Cardiac muscle cell (in vitro differentiated cells and primary cell): ENCODE data around the gene CLTB. TPM values are rescaled to one million over a fixed set of nuclear protein-coding genes. Genes with fewer than 3 reads are reported as not detected.

Experiments
- DNase-seq, 2 donors: peaks; one replicate each; pipeline versions ENCODE4 v3.0.0 to v3.0.0-alpha.2; 2010 to 2017; ENCODE audit warnings: low read depth in 1 of 2, low spot score in 1 of 2
- H3K27ac ChIP-seq: fragments of 200-600 bp; sonication (generic); 2 replicates; pipeline ENCODE4 v1.5.1; 2016
- H3K27me3 ChIP-seq: fragments of 200-600 bp; sonication (generic); 2 replicates; pipeline ENCODE4 v1.6.0; 2016; ENCODE audit warnings: control low read depth
- H3K36me3 ChIP-seq: fragments of 200-600 bp; sonication (generic); 2 replicates; pipeline ENCODE4 v1.5.1; 2016; ENCODE audit warnings: control low read depth
- H3K4me1 ChIP-seq: fragments of 200-600 bp; sonication (generic); 2 replicates; pipeline ENCODE4 v1.8.1; 2017; ENCODE audit warnings: low read depth, mild to moderate bottlenecking, mixed run types
- H3K4me3 ChIP-seq: fragments of 200-600 bp; sonication (generic); 2 replicates; pipeline ENCODE4 v1.5.1; 2016; ENCODE audit warnings: mild to moderate bottlenecking
- H3K9me3 ChIP-seq: fragments of 200-600 bp; sonication (generic); 2 replicates; pipeline ENCODE4 v1.5.1; 2017; ENCODE audit warnings: low read depth, mild to moderate bottlenecking, control low read depth
- CTCF ChIP-seq: IDR thresholded peaks from 2 replicates; pipeline ENCODE4 v1.5.1; 2012; ENCODE audit warnings: low read depth, mild to moderate bottlenecking, low read length
- polyA plus RNA-seq: library from polyadenylated mRNA; unstranded; fragments of >200 nt; fragmentation: Nextera tagmentation; extraction: Ambion mirVana; gene quantifications from 2 replicates; pipeline ENCODE4 v1.2.1, GENCODE V29; 2016
- total RNA-seq: library from RNA; depleted of rRNA; stranded (reverse); fragments of >200 nt; gene quantifications from 2 replicates; pipeline ENCODE4 v1.2.3, GENCODE V29; 2016

The CLTB gene
- total and polyA plus RNA-seq, 2 experiments from 2014 or later = 187 to 222 TPM

- Histone ChIP-seq H3K4me1 (peaks cover 7% of the 10 kb centered on the region), H3K9me3 (no peaks in the 10 kb centered on the region), H3K27me3 (no peaks in the 10 kb centered on the region), H3K27ac (no peak overlapping the region), H3K36me3 (peaks cover 20% of the 10 kb centered on the region), H3K4me3 (no peak overlapping the region)
- no peak for DNase-seq
- no peak for TF ChIP-seq CTCF
Measured at GRCh38 chr5:176384991-176385390, 31.3 kb downstream of the CLTB start.

GRCh38 chr5:176384366-176384930 is 31.9 kb downstream of the CLTB start:
- Histone ChIP-seq H3K4me1 (peaks cover 7% of the 10 kb centered on the region), H3K36me3 (peaks cover 20% of the 10 kb centered on the region)

GRCh38 chr5:176383961-176384360 is 32.4 kb downstream of the CLTB start:
- no peaks in the 10 kb centered on the region for H3K9me3 ChIP-seq
- DNase-seq = no peak
- peaks cover 20% of the 10 kb centered on the region for H3K36me3 ChIP-seq
- no peak overlapping the region for H3K27ac ChIP-seq
- no peak for TF ChIP-seq CTCF
- no peaks in the 10 kb centered on the region for H3K27me3 ChIP-seq
- peaks cover 7% of the 10 kb centered on the region for H3K4me1 ChIP-seq
- H3K4me3 ChIP-seq = no peak overlapping the region

More at GRCh38 chr5:176384366-176384930, 31.9 kb downstream of the CLTB start:
- Histone ChIP-seq H3K4me3 (no peak overlapping the region), H3K27me3 (no peaks in the 10 kb centered on the region), H3K9me3 (no peaks in the 10 kb centered on the region), H3K27ac (no peak overlapping the region)
- no peak for DNase-seq
- no peak for TF ChIP-seq CTCF

DNA sequence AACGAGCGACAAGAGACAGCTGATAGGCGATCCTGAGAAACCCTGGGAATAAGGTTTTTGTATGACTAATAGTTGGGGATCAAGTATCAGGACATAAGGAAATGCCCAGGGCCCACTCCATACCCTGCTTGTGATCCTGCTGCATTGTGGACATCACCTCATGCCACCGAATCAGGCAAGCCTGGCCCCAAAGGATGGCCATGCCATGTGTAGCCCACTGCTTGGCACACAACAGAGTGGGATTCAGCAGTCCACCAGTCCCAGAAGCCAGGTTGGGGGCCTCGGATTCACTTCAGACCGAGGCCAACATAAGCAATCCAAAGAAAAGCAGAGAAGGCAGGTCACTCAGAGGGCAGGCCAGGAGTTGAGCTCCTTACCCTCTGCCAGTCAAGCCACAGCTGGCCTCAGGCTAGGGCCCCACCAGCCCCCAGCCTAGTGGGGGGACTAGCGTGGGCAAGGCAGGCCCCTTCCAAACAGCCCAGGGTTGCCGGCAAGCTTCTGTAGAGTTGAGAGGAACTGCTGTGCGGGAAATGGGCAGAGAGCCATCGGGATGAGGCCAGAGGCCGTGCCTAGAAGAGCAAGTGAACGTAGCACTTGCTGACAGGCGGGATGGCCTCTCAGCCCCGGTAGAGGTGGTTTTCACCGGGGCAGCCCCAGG is 33.0 kb downstream of the CLTB start:
- Histone ChIP-seq H3K36me3 (peaks cover 20% of the 10 kb centered on the region), H3K27ac (no peak overlapping the region), H3K4me1 (peaks cover 7% of the 10 kb centered on the region), H3K27me3 (no peaks in the 10 kb centered on the region), H3K9me3 (no peaks in the 10 kb centered on the region), H3K4me3 (no peak overlapping the region)
- DNase-seq = no peak
- no peak for TF ChIP-seq CTCF

GRCh38 chr5:176382721-176383120 is 33.6 kb downstream of the CLTB start:
- Histone ChIP-seq H3K9me3 (no peaks in the 10 kb centered on the region), H3K36me3 (peaks cover 20% of the 10 kb centered on the region), H3K4me1 (peaks cover 7% of the 10 kb centered on the region), H3K27me3 (no peaks in the 10 kb centered on the region), H3K27ac (no peak overlapping the region), H3K4me3 (no peak overlapping the region)
- no peak for DNase-seq
- TF ChIP-seq CTCF = no peak
